K562 (cell line): ENCODE measurements around the gene CAMK2A. TPM values are rescaled to one million over a fixed set of nuclear protein-coding genes. Genes with fewer than 3 reads are reported as not detected.

Experiments used
- ATAC-seq: fragments of 200-7000 bp; cut with Tn5 transposase; 3 replicates; pipeline ENCODE4 v1.9.1; 2020; ENCODE audit warnings: moderate library complexity
- BruUV-seq: library from RNA; stranded (reverse); fragments of 400-500 nt; replicated peaks from 2 replicates; lab custom pipeline; 2021; lab: Mats Ljungman, UMichigan
- CTCF ChIA-PET: fragments of 300-600 bp; formaldehyde crosslinking; extraction: SDS; loops from one replicate; lab custom pipeline; 2021; ENCODE audit warnings: low intra/inter-chr PET ratio; lab: Yijun Ruan, JAX
- POLR2A ChIA-PET: fragments of 300-600, 350-650 bp; sonication (Branson Sonifier 250); formaldehyde crosslinking; extraction: SDS; loops from one replicate; lab custom pipeline; 2021; ENCODE audit warnings: antibody characterized with exemption, inconsistent platforms; lab: Yijun Ruan, JAX
- DNase-seq, 4 experiments: peaks; one replicate each; pipeline versions ENCODE4 v3.0.0 to v3.0.0-alpha.2; 2011 to 2018; ENCODE audit warnings: low spot score in 3 of 4, mixed read lengths in 3 of 4; ENCODE audit errors: extremely low read depth in 1 of 4
- FAIRE-seq: peaks from 2 replicates; lab custom pipeline; 2011; peaks lifted over from hg19 to GRCh38; lab: Jason Lieb, UNC
- H2AFZ ChIP-seq: 2 replicates; pipeline ENCODE4 v1.6.0; 2011; ENCODE audit warnings: low read depth, low read length, control low read depth, inconsistent platforms
- H3K27ac ChIP-seq: fragments of 200-600 bp; 3 replicates; pipeline ENCODE4 v1.8.0; 2011; ENCODE audit warnings: low read depth, mild to moderate bottlenecking, control low read depth, inconsistent platforms, low read length, moderate library complexity, mixed read lengths; ENCODE audit errors: extremely low read depth
- H3K27me3 ChIP-seq, 2 experiments: fragments of 300-600 bp in 1 of 2; 2 replicates in 1 of 2; 3 replicates in 1 of 2; pipeline versions ENCODE4 v1.6.0 to v1.8.0; 2011; ENCODE audit warnings: inconsistent platforms in 2 of 2, low read length in 2 of 2, mild to moderate bottlenecking in 1 of 2, mixed read lengths in 1 of 2, moderate library complexity in 1 of 2; ENCODE audit not compliant: control insufficient read depth in 2 of 2, insufficient read depth in 2 of 2
- H3K36me3 ChIP-seq: fragments of 300-600 bp; 3 replicates; pipeline ENCODE4 v1.8.0; 2011; ENCODE audit warnings: mild to moderate bottlenecking, low read length, inconsistent platforms; ENCODE audit not compliant: control insufficient read depth, insufficient read depth
- H3K4me1 ChIP-seq, 2 experiments: fragments of 200-600 bp in 1 of 2; replicated peaks in 1 of 2; 2 replicates in 1 of 2; 3 replicates in 1 of 2; pipeline versions ENCODE4 v1.5.1 to v1.8.0; 2011; ENCODE audit warnings: inconsistent platforms in 2 of 2, low read length in 2 of 2, mild to moderate bottlenecking in 1 of 2, mixed read lengths in 1 of 2, moderate library complexity in 1 of 2; ENCODE audit not compliant: control insufficient read depth in 2 of 2, insufficient read depth in 2 of 2
- H3K4me2 ChIP-seq: 2 replicates; pipeline ENCODE4 v1.6.1; 2011; ENCODE audit warnings: low read length, control low read depth, inconsistent platforms, mixed read lengths; ENCODE audit not compliant: insufficient read depth
- H3K4me3 ChIP-seq: fragments of 200-600 bp; sonication (generic), shearing (Covaris generic); 2 replicates; pipeline ENCODE4 v1.5.1; 2016; ENCODE audit warnings: control low read depth, inconsistent platforms
- H3K79me2 ChIP-seq: fragments of 200-600 bp; 3 replicates; pipeline ENCODE4 v1.8.0; 2011; ENCODE audit warnings: low read length, inconsistent platforms; ENCODE audit not compliant: control insufficient read depth, insufficient read depth
- H3K9ac ChIP-seq, 2 experiments: 2 replicates each; pipeline versions ENCODE4 v1.6.0 to v1.6.1; 2011; ENCODE audit warnings: low read depth in 2 of 2, low read length in 2 of 2, control low read depth in 1 of 2, inconsistent platforms in 1 of 2, mild to moderate bottlenecking in 1 of 2, mixed read lengths in 1 of 2; ENCODE audit not compliant: insufficient read depth in 1 of 2
- H3K9me1 ChIP-seq: one replicate; pipeline ENCODE4 v1.6.0; 2011; ENCODE audit warnings: inconsistent platforms, mild to moderate bottlenecking, low read length, moderate library complexity; ENCODE audit not compliant: control insufficient read depth, insufficient read depth
- H3K9me3 ChIP-seq: replicated peaks from 2 replicates; pipeline ENCODE4 v1.5.1; 2011; ENCODE audit warnings: low read depth, low read length, inconsistent platforms; ENCODE audit not compliant: control insufficient read depth, insufficient read depth
- H4K20me1 ChIP-seq: replicated peaks from 2 replicates; pipeline ENCODE4 v1.6.1; 2011; ENCODE audit warnings: low read length, inconsistent platforms, mixed read lengths; ENCODE audit not compliant: control insufficient read depth, insufficient read depth
- CBX5 ChIP-seq: IDR thresholded peaks from 2 replicates; pipeline ENCODE4 v1.6.1; 2014; ENCODE audit warnings: low read depth, borderline replicate concordance
- CC2D1A ChIP-seq: fragments of 450-650 bp; IDR thresholded peaks from 2 replicates; pipeline ENCODE4 v1.6.1; 2017; ENCODE audit warnings: mild to moderate bottlenecking
- GMEB1 ChIP-seq: fragments of 250-450 bp; sonication (Bioruptor Pico); IDR thresholded peaks from 2 replicates; pipeline ENCODE4 v1.4.0; 2020; ENCODE audit warnings: mild to moderate bottlenecking
- KAT2B ChIP-seq: IDR thresholded peaks from one replicate; pipeline ENCODE4 v1.6.1; 2012; ENCODE audit warnings: low read depth, mild to moderate bottlenecking, control low read depth, inconsistent platforms, low read length, moderate library complexity
- KLF1 ChIP-seq: fragments of 450-650 bp; IDR thresholded peaks from 2 replicates; pipeline ENCODE4 v1.6.1; 2016; ENCODE audit warnings: missing genetic modification characterization, missing compliant biosample characterization
- PRMT5 ChIP-seq: sonication (generic); formaldehyde crosslinking; IDR thresholded peaks from 2 replicates; pipeline ENCODE4 v1.5.0; 2020; ENCODE audit warnings: missing genetic modification reagents
- RBM14 ChIP-seq: fragments of 200-400 bp; formaldehyde crosslinking; IDR thresholded peaks from 2 replicates; pipeline ENCODE4 v1.6.1; 2018; ENCODE audit warnings: low read depth, mild to moderate bottlenecking, low read length, moderate library complexity, borderline replicate concordance; ENCODE audit not compliant: insufficient read depth
- ZNF445 ChIP-seq: fragments of 250-450 bp; sonication (Bioruptor Pico); IDR thresholded peaks from 2 replicates; pipeline ENCODE4 v1.4.0; 2020; ENCODE audit warnings: low read depth, mild to moderate bottlenecking, moderate library complexity
- ZNF668 ChIP-seq: fragments of 250-450 bp; sonication (Bioruptor Pico); IDR thresholded peaks from 2 replicates; pipeline ENCODE4 v1.8.0; 2022; ENCODE audit warnings: mild to moderate bottlenecking, inconsistent platforms
- WGBS: fragments of 100-300 bp; shearing (Covaris generic); methylation state at CpG from one replicate; pipeline ENCODE4 v1.1.6; 2016; ENCODE audit warnings: low coverage, mixed read lengths; ENCODE audit not compliant: insufficient coverage; ENCODE audit errors: missing lambda C conversion rate; 5-methylcytosine and 5-hydroxymethylcytosine counted together
- in situ Hi-C: fragments of 300-500 bp; cut with MboI; formaldehyde crosslinking; loops from 4 replicates; pipeline ENCODE4 v1.15.0; 2018; ENCODE audit warnings: inconsistent platforms, mixed read lengths
- intact Hi-C: fragments of 100-400 bp; cut with micrococcal nuclease; formaldehyde crosslinking; loops from 2 replicates; pipeline ENCODE4 v1.14.2; 2022
- polyA plus RNA-seq, 8 experiments: library from polyadenylated mRNA; depleted of rRNA in 4 of 8; stranded (reverse) in 5 of 8; unstranded in 3 of 8; fragments of >200 nt; fragmentation: Nextera tagmentation in 2 of 8; fragmentation: Illumina TruSeq in 1 of 8; extraction: Ambion mirVana in 2 of 8; extraction: Trizol in 1 of 8; gene quantifications; 2 replicates each; pipeline versions ENCODE4 v1.2.1 to v1.2.3, GENCODE V29; 2011 to 2014; ENCODE audit warnings: inconsistent platforms in 1 of 8, missing spikeins in 1 of 8
- total RNA-seq, 7 experiments: library from RNA; depleted of rRNA in 6 of 7; stranded (reverse); fragments of >200 nt in 6 of 7; fragmentation: Illumina TruSeq in 2 of 7; extraction: Trizol in 2 of 7; gene quantifications; 2 replicates each; pipeline versions ENCODE4 v1.2.1 to v1.2.3, GENCODE V29; 2011 to 2021; ENCODE audit warnings: low replicate concordance in 1 of 7
- TF ChIP-seq, protein P1 (sequence below): fragments of 450-650 bp; IDR thresholded peaks from 2 replicates; pipeline ENCODE4 v1.6.1; 2016; ENCODE audit warnings: mild to moderate bottlenecking, moderate library complexity

The CAMK2A gene
- total and polyA plus RNA-seq, 9 of the 15 experiments (the other 6 are each of a cell fraction or from before 2014, with no cell fraction given): 0.01 to 0.18 (median 0.04) TPM; not detected in 6

GRCh38 chr5:150179019-150179620 lies 110.5 kb downstream of the CAMK2A start:
- POLR2A ChIA-PET: interaction anchor here (0.6 to 1.0 kb wide), 3 partner anchors 10 to 67 kb away, joined by 3 read pairs; no protein-coding TSS in a partner anchor
- under 1% methylated on average over 7 of the region's 7 CpGs for WGBS
- Histone ChIP-seq H3K4me1 (peaks cover 2 to 4% of the 10 kb centered on the region in 2 experiments; a peak in 3 of 5 replicates), H2AFZ (no peak overlapping the region), H4K20me1 (peaks cover 3% of the 10 kb centered on the region; the same call in 1 of the 2 replicates), H3K4me3 (no peak overlapping the region), H3K9ac (no peak overlapping the region), H3K79me2 (no peaks in the 10 kb centered on the region), H3K4me2 (no peak overlapping the region), H3K27ac (no peak overlapping the region), H3K9me1 (no peaks in the 10 kb centered on the region), H3K27me3 (peaks cover 5 to 49% of the 10 kb centered on the region in 2 experiments), H3K36me3 (no peaks in the 10 kb centered on the region), H3K9me3 (no peaks in the 10 kb centered on the region)
- no TSS peak for BruUV-seq
- FAIRE-seq (no peak), ATAC-seq (no peak), DNase-seq (no peak)
- in situ Hi-C loops (no loop called here), intact Hi-C loops (no loop called here)
- CTCF ChIA-PET: no interaction called here
- no peak for TF ChIP-seq PRMT5 (CRISPR knock-in tag)
- no peak for TF ChIP-seq CBX5
- TF ChIP-seq GMEB1 (CRISPR knock-in tag): no peak
- no peak for TF ChIP-seq ZNF445
- TF ChIP-seq, protein P1, sequence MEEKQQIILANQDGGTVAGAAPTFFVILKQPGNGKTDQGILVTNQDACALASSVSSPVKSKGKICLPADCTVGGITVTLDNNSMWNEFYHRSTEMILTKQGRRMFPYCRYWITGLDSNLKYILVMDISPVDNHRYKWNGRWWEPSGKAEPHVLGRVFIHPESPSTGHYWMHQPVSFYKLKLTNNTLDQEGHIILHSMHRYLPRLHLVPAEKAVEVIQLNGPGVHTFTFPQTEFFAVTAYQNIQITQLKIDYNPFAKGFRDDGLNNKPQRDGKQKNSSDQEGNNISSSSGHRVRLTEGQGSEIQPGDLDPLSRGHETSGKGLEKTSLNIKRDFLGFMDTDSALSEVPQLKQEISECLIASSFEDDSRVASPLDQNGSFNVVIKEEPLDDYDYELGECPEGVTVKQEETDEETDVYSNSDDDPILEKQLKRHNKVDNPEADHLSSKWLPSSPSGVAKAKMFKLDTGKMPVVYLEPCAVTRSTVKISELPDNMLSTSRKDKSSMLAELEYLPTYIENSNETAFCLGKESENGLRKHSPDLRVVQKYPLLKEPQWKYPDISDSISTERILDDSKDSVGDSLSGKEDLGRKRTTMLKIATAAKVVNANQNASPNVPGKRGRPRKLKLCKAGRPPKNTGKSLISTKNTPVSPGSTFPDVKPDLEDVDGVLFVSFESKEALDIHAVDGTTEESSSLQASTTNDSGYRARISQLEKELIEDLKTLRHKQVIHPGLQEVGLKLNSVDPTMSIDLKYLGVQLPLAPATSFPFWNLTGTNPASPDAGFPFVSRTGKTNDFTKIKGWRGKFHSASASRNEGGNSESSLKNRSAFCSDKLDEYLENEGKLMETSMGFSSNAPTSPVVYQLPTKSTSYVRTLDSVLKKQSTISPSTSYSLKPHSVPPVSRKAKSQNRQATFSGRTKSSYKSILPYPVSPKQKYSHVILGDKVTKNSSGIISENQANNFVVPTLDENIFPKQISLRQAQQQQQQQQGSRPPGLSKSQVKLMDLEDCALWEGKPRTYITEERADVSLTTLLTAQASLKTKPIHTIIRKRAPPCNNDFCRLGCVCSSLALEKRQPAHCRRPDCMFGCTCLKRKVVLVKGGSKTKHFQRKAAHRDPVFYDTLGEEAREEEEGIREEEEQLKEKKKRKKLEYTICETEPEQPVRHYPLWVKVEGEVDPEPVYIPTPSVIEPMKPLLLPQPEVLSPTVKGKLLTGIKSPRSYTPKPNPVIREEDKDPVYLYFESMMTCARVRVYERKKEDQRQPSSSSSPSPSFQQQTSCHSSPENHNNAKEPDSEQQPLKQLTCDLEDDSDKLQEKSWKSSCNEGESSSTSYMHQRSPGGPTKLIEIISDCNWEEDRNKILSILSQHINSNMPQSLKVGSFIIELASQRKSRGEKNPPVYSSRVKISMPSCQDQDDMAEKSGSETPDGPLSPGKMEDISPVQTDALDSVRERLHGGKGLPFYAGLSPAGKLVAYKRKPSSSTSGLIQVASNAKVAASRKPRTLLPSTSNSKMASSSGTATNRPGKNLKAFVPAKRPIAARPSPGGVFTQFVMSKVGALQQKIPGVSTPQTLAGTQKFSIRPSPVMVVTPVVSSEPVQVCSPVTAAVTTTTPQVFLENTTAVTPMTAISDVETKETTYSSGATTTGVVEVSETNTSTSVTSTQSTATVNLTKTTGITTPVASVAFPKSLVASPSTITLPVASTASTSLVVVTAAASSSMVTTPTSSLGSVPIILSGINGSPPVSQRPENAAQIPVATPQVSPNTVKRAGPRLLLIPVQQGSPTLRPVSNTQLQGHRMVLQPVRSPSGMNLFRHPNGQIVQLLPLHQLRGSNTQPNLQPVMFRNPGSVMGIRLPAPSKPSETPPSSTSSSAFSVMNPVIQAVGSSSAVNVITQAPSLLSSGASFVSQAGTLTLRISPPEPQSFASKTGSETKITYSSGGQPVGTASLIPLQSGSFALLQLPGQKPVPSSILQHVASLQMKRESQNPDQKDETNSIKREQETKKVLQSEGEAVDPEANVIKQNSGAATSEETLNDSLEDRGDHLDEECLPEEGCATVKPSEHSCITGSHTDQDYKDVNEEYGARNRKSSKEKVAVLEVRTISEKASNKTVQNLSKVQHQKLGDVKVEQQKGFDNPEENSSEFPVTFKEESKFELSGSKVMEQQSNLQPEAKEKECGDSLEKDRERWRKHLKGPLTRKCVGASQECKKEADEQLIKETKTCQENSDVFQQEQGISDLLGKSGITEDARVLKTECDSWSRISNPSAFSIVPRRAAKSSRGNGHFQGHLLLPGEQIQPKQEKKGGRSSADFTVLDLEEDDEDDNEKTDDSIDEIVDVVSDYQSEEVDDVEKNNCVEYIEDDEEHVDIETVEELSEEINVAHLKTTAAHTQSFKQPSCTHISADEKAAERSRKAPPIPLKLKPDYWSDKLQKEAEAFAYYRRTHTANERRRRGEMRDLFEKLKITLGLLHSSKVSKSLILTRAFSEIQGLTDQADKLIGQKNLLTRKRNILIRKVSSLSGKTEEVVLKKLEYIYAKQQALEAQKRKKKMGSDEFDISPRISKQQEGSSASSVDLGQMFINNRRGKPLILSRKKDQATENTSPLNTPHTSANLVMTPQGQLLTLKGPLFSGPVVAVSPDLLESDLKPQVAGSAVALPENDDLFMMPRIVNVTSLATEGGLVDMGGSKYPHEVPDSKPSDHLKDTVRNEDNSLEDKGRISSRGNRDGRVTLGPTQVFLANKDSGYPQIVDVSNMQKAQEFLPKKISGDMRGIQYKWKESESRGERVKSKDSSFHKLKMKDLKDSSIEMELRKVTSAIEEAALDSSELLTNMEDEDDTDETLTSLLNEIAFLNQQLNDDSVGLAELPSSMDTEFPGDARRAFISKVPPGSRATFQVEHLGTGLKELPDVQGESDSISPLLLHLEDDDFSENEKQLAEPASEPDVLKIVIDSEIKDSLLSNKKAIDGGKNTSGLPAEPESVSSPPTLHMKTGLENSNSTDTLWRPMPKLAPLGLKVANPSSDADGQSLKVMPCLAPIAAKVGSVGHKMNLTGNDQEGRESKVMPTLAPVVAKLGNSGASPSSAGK: no peak
- TF ChIP-seq CC2D1A: no peak
- no peak for TF ChIP-seq RBM14
- TF ChIP-seq KLF1 (tag): no peak
- TF ChIP-seq ZNF668 (CRISPR knock-in tag): no peak
- no peak for TF ChIP-seq KAT2B
